Small intestine (tissue), 7 donors: ENCODE results near the gene PRELID1. TPM values are rescaled to one million over a fixed set of nuclear protein-coding genes. Genes with fewer than 3 reads are reported as not detected.
A peak's percentile ranks its signal among the peaks of the same experiment; 100 is the strongest.

Experiments
- DNase-seq, 2 donors: peaks; one replicate each; pipeline versions ENCODE4 v3.0.0 to v3.0.0-alpha.2; 2013
- FAIRE-seq: peaks from 2 replicates; lab custom pipeline; 2012; peaks lifted over from hg19 to GRCh38; lab: Jason Lieb, UNC
- H3K27ac ChIP-seq, 3 donors: one replicate each; pipeline ENCODE4 v1.5.1; 2013; ENCODE audit warnings: low read length in 2 of 3, mild to moderate bottlenecking in 2 of 3, control low read depth in 1 of 3, inconsistent platforms in 1 of 3, low read depth in 1 of 3, moderate library complexity in 1 of 3
- H3K27me3 ChIP-seq, 3 donors: one replicate each; pipeline ENCODE4 v1.6.1; 2013; ENCODE audit warnings: low read length in 3 of 3, inconsistent platforms in 1 of 3; ENCODE audit not compliant: control insufficient read depth in 3 of 3, insufficient read depth in 3 of 3
- H3K36me3 ChIP-seq, 3 donors: one replicate each; pipeline ENCODE4 v1.6.1; 2013; ENCODE audit warnings: low read length in 3 of 3, inconsistent platforms in 1 of 3, low read depth in 1 of 3, mild to moderate bottlenecking in 1 of 3, moderate library complexity in 1 of 3; ENCODE audit not compliant: control insufficient read depth in 3 of 3, insufficient read depth in 2 of 3
- H3K4me1 ChIP-seq, 3 donors: one replicate each; pipeline ENCODE4 v1.6.1; 2013; ENCODE audit warnings: low read length in 2 of 3, inconsistent platforms in 1 of 3, low read depth in 1 of 3, mild to moderate bottlenecking in 1 of 3, moderate library complexity in 1 of 3; ENCODE audit not compliant: control insufficient read depth in 3 of 3, insufficient read depth in 2 of 3
- H3K4me3 ChIP-seq, 3 donors: one replicate each; pipeline ENCODE4 v1.5.1; 2013; ENCODE audit warnings: low read length in 3 of 3, control low read depth in 1 of 3, inconsistent platforms in 1 of 3, low read depth in 1 of 3, mild to moderate bottlenecking in 1 of 3, moderate library complexity in 1 of 3
- H3K9me3 ChIP-seq, 2 donors: one replicate each; pipeline ENCODE4 v1.6.1; 2013; ENCODE audit warnings: low read depth in 1 of 2, low read length in 1 of 2; ENCODE audit not compliant: control insufficient read depth in 2 of 2, insufficient read depth in 1 of 2
- WGBS, 3 donors: extraction: QIAGEN DNeasy Blood & Tissue Kit; methylation state at CpG; one replicate each; pipeline ENCODE4 v1.1.7; 2013; 5-methylcytosine and 5-hydroxymethylcytosine counted together
- polyA plus RNA-seq, 4 donors: library from polyadenylated mRNA; stranded (reverse) in 3 of 4; unstranded in 1 of 4; fragments of 200-250 nt in 3 of 4; fragments of 120-200 nt in 1 of 4; gene quantifications; one replicate each; pipeline versions ENCODE4 v1.2.1 to v1.2.3, GENCODE V29; 2013
- donor health status: healthy with polysubstance abuse.
- donor health status: control.
- donor health status: control.
- donor health status: Bipolar disorder and iron deficiency.
- donor health status: healthy.

PRELID1 gene
- polyA plus RNA-seq, 4 donors, result 278 to 457 (median 339) TPM

- no peaks in the 10 kb centered on the region for H3K27me3 ChIP-seq
- H3K4me3 ChIP-seq, result no peak overlapping the region
- DNase-seq (no peak), FAIRE-seq (no peak)
- no peaks in the 10 kb centered on the region for H3K9me3 ChIP-seq
- WGBS, 3 donors, result 86 to 89% (median 86%) methylated on average over 42 to 43 of the region's 43 CpGs
- no peak overlapping the region for H3K27ac ChIP-seq
- peaks cover 3 to 23% (median 3%) of the 10 kb centered on the region in 3 donors for H3K4me1 ChIP-seq
- peaks cover 0 to 62% (median 5%) of the 10 kb centered on the region in 3 donors for H3K36me3 ChIP-seq
These were observed 4.2 kb downstream of the PRELID1 start for GRCh38 chr5:177307544-177308363.

- Histone ChIP-seq H3K36me3 (peaks cover 0 to 62% (median 5%) of the 10 kb centered on the region in 3 donors), H3K27ac (no peak overlapping the region), H3K27me3 (no peaks in the 10 kb centered on the region), H3K9me3 (no peaks in the 10 kb centered on the region), H3K4me3 (no peak overlapping the region), H3K4me1 (peaks cover 3 to 28% (median 3%) of the 10 kb centered on the region in 3 donors)
- FAIRE-seq, result no peak
- 85 to 91% (median 89%) methylated on average over 11 of the region's 11 CpGs for WGBS, 3 donors
- DNase-seq, result no peak
These were observed 5.1 kb downstream of the PRELID1 start for GRCh38 chr5:177308740-177309139.

DNA sequence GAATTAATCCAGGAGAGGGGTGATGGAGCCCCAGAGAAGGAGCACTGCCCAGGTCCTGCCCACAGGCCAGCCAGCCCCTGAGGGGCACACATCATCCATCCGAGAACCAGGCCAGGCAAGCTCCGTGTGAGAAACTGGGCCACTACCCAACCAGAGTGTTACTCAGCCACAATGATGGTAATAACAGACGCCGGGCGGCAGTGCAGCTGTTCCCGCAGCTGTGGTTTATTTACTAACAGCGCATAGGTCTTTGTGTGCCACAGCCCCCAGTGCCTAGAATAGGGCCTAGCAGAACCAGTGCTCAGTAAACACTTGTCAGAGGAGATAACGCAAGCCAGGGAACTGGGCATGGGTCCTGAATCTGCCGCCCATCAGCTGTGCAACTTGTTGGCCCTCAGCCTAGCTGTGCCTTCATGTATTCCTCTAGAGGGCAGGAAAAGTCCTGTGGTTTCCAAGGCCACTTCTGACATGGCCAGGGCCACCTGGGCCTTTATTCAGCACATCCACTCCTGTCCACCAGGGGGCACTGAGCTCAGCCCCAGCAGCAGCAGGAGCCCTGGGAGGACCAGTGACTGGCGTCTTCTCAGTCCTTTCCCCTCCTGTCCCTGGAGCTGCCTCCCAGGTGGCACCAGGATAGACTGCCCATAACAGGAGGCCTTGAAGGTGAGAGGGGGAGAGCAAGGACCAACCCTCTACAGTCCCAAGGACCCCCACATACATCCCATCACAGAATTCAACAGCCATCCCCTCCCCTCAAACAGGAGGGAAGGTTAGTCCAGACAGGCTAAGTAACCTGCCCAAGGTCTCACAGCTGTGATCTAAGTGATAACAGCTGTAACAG lies 6.0 kb downstream of the PRELID1 start:
- H3K9me3 ChIP-seq, result no peaks in the 10 kb centered on the region
- peaks cover 0 to 64% (median 5%) of the 10 kb centered on the region in 3 donors for H3K36me3 ChIP-seq
- H3K27ac ChIP-seq, result no peak overlapping the region
- peak; percentile 81 to 83 for DNase-seq
- H3K27me3 ChIP-seq, result no peaks in the 10 kb centered on the region
- peaks cover 3 to 28% (median 3%) of the 10 kb centered on the region in 3 donors for H3K4me1 ChIP-seq
- no peak overlapping the region for H3K4me3 ChIP-seq
- WGBS, 3 donors, result 64 to 70% (median 65%) methylated on average over 10 of the region's 10 CpGs
- FAIRE-seq, result no peak

DNA sequence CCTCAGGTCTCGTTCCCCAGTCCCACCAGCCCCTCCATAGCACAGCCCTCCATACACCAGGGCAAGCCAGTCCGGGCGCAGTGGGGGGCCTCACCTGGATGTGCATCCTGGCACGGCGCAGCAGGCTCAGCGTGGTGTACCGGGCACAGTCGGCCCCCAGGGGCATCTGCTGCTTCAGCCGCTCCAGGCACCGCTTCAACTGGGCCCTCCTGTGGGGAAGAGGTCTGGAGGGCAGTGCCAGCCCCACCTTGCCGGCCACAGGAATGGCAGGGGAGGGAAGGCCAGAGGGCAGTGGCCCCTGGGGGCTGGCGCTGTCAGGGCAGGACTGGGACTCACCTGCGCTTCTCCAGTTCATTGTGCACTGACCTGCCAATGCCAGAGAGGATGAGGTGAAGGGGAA lies 6.7 kb downstream of the PRELID1 start:
- Histone ChIP-seq H3K27me3 (no peaks in the 10 kb centered on the region), H3K27ac (no peak overlapping the region), H3K36me3 (peaks cover 0 to 59% (median 5%) of the 10 kb centered on the region in 3 donors), H3K4me1 (peaks cover 3 to 28% (median 3%) of the 10 kb centered on the region in 3 donors), H3K9me3 (no peaks in the 10 kb centered on the region), H3K4me3 (peak overlapping the region in 1 of 3 donors; percentile 57)
- 90 to 92% (median 91%) methylated on average over 13 of the region's 13 CpGs for WGBS, 3 donors
- no peak for DNase-seq
- no peak for FAIRE-seq

DNA sequence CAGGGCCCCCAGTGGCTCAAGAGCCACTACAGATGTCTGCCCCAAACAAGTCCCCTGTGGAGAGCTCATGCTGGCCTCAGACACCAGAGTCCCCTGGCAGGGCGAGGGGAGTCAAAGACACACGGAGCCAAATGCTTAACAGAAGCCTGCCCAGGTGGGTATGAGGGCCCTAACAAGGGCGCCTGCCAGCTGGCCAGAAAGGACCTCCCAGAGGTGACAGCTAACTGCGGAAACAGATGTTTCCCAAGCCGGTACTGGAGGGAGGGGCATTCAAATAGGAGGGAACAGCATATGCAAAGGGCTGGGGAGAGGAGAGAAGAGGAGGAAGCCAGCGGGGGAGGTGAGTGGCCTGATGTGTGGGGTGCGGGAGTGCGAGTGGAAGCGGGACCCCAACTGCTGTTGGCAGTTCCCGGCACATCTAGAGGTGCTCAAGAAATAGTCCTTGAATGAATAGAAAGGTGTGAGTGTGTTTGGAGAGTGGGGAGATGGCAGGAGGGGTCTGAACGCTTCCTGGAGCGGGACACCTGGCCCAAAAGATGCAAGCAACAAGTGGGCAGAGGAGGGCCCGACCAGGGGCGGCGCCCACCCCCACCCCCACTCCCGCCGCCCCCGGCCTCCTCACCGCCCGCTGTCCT lies 7.3 kb downstream of the PRELID1 start:
- no peak overlapping the region for H3K27ac ChIP-seq
- peaks cover 0 to 59% (median 5%) of the 10 kb centered on the region in 3 donors for H3K36me3 ChIP-seq
- peak overlapping the region in 2 of 3 donors; percentile 50 to 57 for H3K4me3 ChIP-seq
- no peaks in the 10 kb centered on the region for H3K9me3 ChIP-seq
- DNase-seq (peak; percentile 40 to 48), FAIRE-seq (no peak)
- H3K4me1 ChIP-seq, result peaks cover 3 to 28% (median 3%) of the 10 kb centered on the region in 3 donors
- WGBS, 3 donors, result 12 to 19% (median 18%) methylated on average over 12 to 20 of the region's 20 CpGs
- H3K27me3 ChIP-seq, result no peaks in the 10 kb centered on the region

DNA sequence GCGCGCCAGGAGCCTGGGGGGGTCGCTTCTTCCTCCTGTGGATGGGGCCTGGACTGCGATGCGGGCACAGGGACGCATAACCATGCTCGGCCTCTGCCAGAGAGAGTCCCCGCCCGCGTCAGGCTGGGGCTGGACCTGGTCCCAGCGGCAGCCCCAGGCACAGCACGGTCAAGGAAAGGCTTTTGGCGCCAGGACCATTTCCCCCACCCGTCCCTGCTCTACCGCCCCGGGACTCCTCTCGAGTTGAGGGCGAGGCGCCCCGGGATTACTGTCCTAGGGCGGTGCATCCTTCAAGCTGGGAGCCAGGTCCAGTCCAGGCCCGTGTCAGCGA lies 7.8 kb downstream of the PRELID1 start:
- DNase-seq, result peak in 1 of 2 donors; percentile 28
- WGBS, 3 donors, result 0 to 1% (median 1%) methylated on average over 8 to 23 of the region's 23 CpGs

GRCh38 chr5:177311723-177312648 lies 8.4 kb downstream of the PRELID1 start, which contains the start of gene MXD3:
Gene MXD3, minus strand, starts transcription at chr5:177311898. Its CDS starts 68 bp downstream, at chr5:177311830.
- WGBS, 3 donors, result 0 to 1% (median 0%) methylated on average over 74 to 78 of the region's 78 CpGs
- Histone ChIP-seq H3K27ac (peak within 1 kb of the TSS in 2 of 3 donors; percentile 80 to 83), H3K4me1 (peaks cover 3 to 28% (median 3%) of the 10 kb centered on the region in 3 donors), H3K9me3 (no peaks in the 10 kb centered on the region), H3K4me3 (peak within 1 kb of the TSS; percentile 50 to 57 (median 51)), H3K27me3 (no peaks in the 10 kb centered on the region), H3K36me3 (peaks cover 0 to 52% (median 3%) of the 10 kb centered on the region in 3 donors)
- DNase-seq (peak; percentile 95 to 96), FAIRE-seq (no peak)

More for the DNA sequence above, 7.8 kb downstream of the PRELID1 start:
- Histone ChIP-seq H3K27me3 (no peaks in the 10 kb centered on the region), H3K9me3 (no peaks in the 10 kb centered on the region), H3K4me3 (peak overlapping the region in 2 of 3 donors; percentile 50 to 57), H3K36me3 (peaks cover 0 to 57% (median 5%) of the 10 kb centered on the region in 3 donors), H3K4me1 (peaks cover 3 to 28% (median 3%) of the 10 kb centered on the region in 3 donors), H3K27ac (peak overlapping the region in 1 of 3 donors; percentile 19)
- FAIRE-seq, result no peak
